ENCODE results near the gene NACA. TPM values are rescaled to one million over a fixed set of nuclear protein-coding genes. Genes with fewer than 3 reads are reported as not detected.

NACA gene
- total and polyA plus RNA-seq, 2 of the 13 experiments (the other 11 are each of a cell fraction or from before 2014, with no cell fraction given): 799 to 1,700 TPM

DNA sequence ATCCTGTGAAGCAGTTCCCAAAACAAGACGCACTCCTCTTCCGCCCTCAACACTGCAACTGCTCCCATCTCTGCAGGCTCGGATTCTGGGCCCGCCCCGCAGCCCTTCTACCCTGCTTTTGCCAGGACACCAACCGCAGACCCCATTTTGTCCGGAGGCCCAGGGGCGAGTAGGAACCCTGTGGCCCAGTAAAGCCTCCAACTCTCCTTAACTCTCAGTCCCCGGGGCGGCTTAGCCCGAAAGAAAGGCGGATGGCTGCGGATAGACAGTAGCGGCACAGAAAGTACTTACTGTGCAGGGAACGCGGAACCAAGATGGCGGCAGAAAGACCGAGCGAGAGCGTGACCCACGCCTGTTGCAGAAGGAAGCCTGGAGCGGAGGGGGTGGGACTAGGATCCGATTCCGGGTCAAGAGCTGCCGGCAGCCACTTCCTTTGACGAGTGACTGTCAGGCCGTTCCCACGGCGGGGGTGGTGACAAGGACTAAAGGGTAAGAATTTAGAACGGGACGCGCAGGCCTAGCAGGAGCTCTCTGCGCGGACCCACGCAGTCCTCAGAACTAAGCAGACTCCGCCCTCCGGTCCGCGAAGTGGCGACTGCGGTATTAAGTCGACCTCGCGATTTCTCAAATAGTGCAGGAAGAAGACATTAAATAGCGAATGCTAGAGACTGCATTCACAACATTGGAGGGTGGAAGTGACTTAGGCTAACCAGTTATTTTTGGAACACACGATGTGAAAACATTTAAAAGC is at the start of gene NACA (continued):
- TF ChIP-seq ZNF510 (CRISPR knock-in tag; IDR thresholded peaks at IDR 0.05; ENCODE audit: low read depth) (no peak), ONECUT2 (CRISPR knock-in tag; IDR thresholded peaks at IDR 0.05) (0 out of 2 replicates have a peak, but pooled peaks have one; percentile 33), ZNF337 (CRISPR knock-in tag; IDR thresholded peaks at IDR 0.05; ENCODE audit: borderline replicate concordance, low read depth) (0 out of 2 replicates have a peak, but pooled peaks have one; percentile 86), HNRNPK (IDR thresholded peaks at IDR 0.05; ENCODE audit: low read depth, low read length, poor library complexity, severe bottlenecking) (no peak), CREM (IDR thresholded peaks at IDR 0.05) (peak; percentile 76), CREM (CRISPR knock-in tag; IDR thresholded peaks at IDR 0.05) (0 out of 2 replicates have a peak, but pooled peaks have one; percentile 37), FOXP1 (IDR thresholded peaks at IDR 0.05) (no peak), FOXP1 (CRISPR knock-in tag; IDR thresholded peaks at IDR 0.05) (0 out of 2 replicates have a peak, but pooled peaks have one; percentile 12), ZNF136 (CRISPR knock-in tag; IDR thresholded peaks at IDR 0.05; ENCODE audit: low read depth) (peak; percentile 68; the same call in 1 of the 2 replicates), PAF1 (CRISPR knock-in tag; IDR thresholded peaks at IDR 0.05) (peak; percentile 49; the same call in 1 of the 2 replicates), SNRNP70 (IDR thresholded peaks at IDR 0.05; ENCODE audit: low read depth, low read length) (no peak), ZFP90 (CRISPR knock-in tag; IDR thresholded peaks at IDR 0.05; ENCODE audit: borderline replicate concordance) (no peak; the same call in none of the 2 replicates), GATAD2A (CRISPR knock-in tag; IDR thresholded peaks at IDR 0.05) (peak; percentile 78), HNRNPLL (IDR thresholded peaks at IDR 0.05; ENCODE audit: low read depth, low read length, poor library complexity, severe bottlenecking) (peak; percentile 69), EHMT2 (IDR thresholded peaks at IDR 0.05; ENCODE audit: borderline replicate concordance, low read depth, low read length) (no peak), SPEN (CRISPR knock-in tag; IDR thresholded peaks at IDR 0.05; ENCODE audit: low read depth) (peak; percentile 98)
- TF ChIP-seq, protein P1, sequence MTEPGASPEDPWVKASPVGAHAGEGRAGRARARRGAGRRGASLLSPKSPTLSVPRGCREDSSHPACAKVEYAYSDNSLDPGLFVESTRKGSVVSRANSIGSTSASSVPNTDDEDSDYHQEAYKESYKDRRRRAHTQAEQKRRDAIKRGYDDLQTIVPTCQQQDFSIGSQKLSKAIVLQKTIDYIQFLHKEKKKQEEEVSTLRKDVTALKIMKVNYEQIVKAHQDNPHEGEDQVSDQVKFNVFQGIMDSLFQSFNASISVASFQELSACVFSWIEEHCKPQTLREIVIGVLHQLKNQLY (CRISPR knock-in tag; IDR thresholded peaks at IDR 0.05): no peak
- TF ChIP-seq, protein P2, sequence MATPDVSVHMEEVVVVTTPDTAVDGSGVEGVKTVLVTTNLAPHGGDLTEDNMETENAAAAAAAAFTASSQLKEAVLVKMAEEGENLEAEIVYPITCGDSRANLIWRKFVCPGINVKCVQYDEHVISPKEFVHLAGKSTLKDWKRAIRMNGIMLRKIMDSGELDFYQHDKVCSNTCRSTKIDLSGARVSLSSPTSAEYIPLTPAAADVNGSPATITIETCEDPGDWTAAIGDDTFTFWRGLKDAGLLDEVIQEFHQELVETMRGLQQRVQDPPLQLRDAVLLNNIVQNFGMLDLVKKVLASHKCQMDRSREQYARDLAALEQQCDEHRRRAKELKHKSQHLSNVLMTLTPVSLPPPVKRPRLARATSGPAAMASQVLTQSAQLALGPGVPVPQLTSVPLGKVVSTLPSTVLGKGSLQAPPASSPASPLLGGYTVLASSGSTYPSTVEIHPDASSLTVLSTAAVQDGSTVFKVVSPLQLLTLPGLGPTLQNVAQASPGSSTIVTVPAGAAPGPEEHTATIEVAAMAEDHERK (CRISPR knock-in tag; IDR thresholded peaks at IDR 0.05; ENCODE audit: low read depth): peak; percentile 90
- TF ChIP-seq, protein P3, sequence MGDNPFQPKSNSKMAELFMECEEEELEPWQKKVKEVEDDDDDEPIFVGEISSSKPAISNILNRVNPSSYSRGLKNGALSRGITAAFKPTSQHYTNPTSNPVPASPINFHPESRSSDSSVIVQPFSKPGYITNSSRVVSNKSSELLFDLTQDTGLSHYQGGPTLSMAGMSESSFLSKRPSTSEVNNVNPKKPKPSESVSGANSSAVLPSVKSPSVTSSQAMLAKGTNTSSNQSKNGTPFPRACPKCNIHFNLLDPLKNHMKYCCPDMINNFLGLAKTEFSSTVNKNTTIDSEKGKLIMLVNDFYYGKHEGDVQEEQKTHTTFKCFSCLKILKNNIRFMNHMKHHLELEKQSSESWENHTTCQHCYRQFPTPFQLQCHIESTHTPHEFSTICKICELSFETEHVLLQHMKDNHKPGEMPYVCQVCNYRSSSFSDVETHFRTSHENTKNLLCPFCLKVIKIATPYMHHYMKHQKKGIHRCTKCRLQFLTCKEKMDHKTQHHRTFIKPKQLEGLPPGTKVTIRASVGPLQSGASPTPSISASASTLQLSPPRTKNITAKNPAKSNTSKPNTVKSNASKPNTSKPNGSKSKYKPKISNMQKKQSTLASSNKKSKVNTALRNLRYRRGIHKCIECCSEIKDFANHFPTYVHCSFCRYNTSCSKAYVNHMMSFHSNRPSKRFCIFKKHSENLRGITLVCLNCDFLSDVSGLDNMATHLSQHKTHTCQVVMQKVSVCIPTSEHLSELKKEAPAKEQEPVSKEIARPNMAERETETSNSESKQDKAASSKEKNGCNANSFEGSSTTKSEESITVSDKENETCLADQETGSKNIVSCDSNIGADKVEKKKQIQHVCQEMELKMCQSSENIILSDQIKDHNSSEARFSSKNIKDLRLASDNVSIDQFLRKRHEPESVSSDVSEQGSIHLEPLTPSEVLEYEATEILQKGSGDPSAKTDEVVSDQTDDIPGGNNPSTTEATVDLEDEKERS (CRISPR knock-in tag; IDR thresholded peaks at IDR 0.05): peak; percentile 95
- TF ChIP-seq, protein P4, sequence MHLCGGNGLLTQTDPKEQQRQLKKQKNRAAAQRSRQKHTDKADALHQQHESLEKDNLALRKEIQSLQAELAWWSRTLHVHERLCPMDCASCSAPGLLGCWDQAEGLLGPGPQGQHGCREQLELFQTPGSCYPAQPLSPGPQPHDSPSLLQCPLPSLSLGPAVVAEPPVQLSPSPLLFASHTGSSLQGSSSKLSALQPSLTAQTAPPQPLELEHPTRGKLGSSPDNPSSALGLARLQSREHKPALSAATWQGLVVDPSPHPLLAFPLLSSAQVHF (CRISPR knock-in tag; IDR thresholded peaks at IDR 0.05): 0 out of 2 replicates have a peak, but pooled peaks have one; percentile 70
- TF ChIP-seq, protein P5, sequence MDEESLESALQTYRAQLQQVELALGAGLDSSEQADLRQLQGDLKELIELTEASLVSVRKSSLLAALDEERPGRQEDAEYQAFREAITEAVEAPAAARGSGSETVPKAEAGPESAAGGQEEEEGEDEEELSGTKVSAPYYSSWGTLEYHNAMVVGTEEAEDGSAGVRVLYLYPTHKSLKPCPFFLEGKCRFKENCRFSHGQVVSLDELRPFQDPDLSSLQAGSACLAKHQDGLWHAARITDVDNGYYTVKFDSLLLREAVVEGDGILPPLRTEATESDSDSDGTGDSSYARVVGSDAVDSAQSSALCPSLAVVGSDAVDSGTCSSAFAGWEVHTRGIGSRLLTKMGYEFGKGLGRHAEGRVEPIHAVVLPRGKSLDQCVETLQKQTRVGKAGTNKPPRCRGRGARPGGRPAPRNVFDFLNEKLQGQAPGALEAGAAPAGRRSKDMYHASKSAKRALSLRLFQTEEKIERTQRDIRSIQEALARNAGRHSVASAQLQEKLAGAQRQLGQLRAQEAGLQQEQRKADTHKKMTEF (CRISPR knock-in tag; IDR thresholded peaks at IDR 0.05): peak; percentile 97
